ENCODE measurements around the gene CFAP300. TPM values are rescaled to one million over a fixed set of nuclear protein-coding genes. Genes with fewer than 3 reads are reported as not detected.

Gene CFAP300
- polyA plus RNA-seq, 1 of the 3 experiments (the other 2 are of a cell fraction) = 1.5 TPM

- no peak overlapping the region for H2AFZ ChIP-seq (ENCODE audit: low read depth)
- H4K20me1 ChIP-seq (ENCODE audit: insufficient read depth) = no peaks in the 10 kb centered on the region
- no peaks in the 10 kb centered on the region for H3K79me2 ChIP-seq (ENCODE audit: insufficient read depth)
- no peaks in the 10 kb centered on the region for H3K4me1 ChIP-seq (ENCODE audit: control insufficient read depth in 1 of 2, insufficient read depth in 2 of 2, low read depth in 1 of 2, low read length in 1 of 2)
- no peaks in the 10 kb centered on the region for H3K27me3 ChIP-seq (ENCODE audit: insufficient read depth)
- H3K27ac ChIP-seq (ENCODE audit: low read depth in 2 of 2, low read length in 1 of 2) = no peak overlapping the region
- TF ChIP-seq TEAD4 (IDR thresholded peaks at IDR 0.05; ENCODE audit: borderline replicate concordance, insufficient read depth) (no peak), GATA2 (CRISPR knock-in tag; IDR thresholded peaks at IDR 0.05) (no peak), TCF12 (IDR thresholded peaks at IDR 0.05) (no peak)
- no peak overlapping the region for H3K4me3 ChIP-seq (ENCODE audit: low read depth in 2 of 2, low read length in 1 of 2)
- ChIA-PET POLR2A (no interaction called here), CTCF (interaction anchor here (0.7 kb wide), 1 partner anchor 19 kb away, joined by 3 read pairs; no protein-coding TSS in a partner anchor)
- no peak overlapping the region for H3K9ac ChIP-seq
- no peaks in the 10 kb centered on the region for H3K9me3 ChIP-seq
- no peak for DNase-seq
- H3K9me2 ChIP-seq = no peaks in the 10 kb centered on the region
- H3K36me3 ChIP-seq (replicated peaks in 1 of 2; ENCODE audit: control insufficient read depth in 1 of 2, insufficient read depth in 2 of 2, low read length in 1 of 2) = no peaks in the 10 kb centered on the region
- H3K4me2 ChIP-seq = no peak overlapping the region
- H3F3A ChIP-seq (replicated peaks; ENCODE audit: insufficient read depth) = peaks cover 4% of the 10 kb centered on the region
These were observed 32.4 kb downstream of the CFAP300 start for GRCh38 chr11:102079625-102080024.

- Histone ChIP-seq H3K36me3 (replicated peaks in 1 of 2; ENCODE audit: control insufficient read depth in 1 of 2, insufficient read depth in 2 of 2, low read length in 1 of 2) (no peaks in the 10 kb centered on the region), H3F3A (replicated peaks; ENCODE audit: insufficient read depth) (peaks cover 4% of the 10 kb centered on the region), H3K4me3 (ENCODE audit: low read depth in 2 of 2, low read length in 1 of 2) (no peak overlapping the region), H3K27ac (ENCODE audit: low read depth in 2 of 2, low read length in 1 of 2) (peak overlapping the region in 1 of 2 experiments; percentile 25; a peak in 1 of 4 replicates), H3K4me2 (no peak overlapping the region; the same call in 1 of the 2 replicates), H3K9me2 (no peaks in the 10 kb centered on the region), H2AFZ (ENCODE audit: low read depth) (peak overlapping the region; percentile 82; the same call in 1 of the 2 replicates), H3K9ac (no peak overlapping the region), H3K27me3 (ENCODE audit: insufficient read depth) (no peaks in the 10 kb centered on the region), H3K79me2 (ENCODE audit: insufficient read depth) (no peaks in the 10 kb centered on the region), H3K9me3 (no peaks in the 10 kb centered on the region), H4K20me1 (ENCODE audit: insufficient read depth) (no peaks in the 10 kb centered on the region), H3K4me1 (ENCODE audit: control insufficient read depth in 1 of 2, insufficient read depth in 2 of 2, low read depth in 1 of 2, low read length in 1 of 2) (no peaks in the 10 kb centered on the region)
- TF ChIP-seq TCF12 (IDR thresholded peaks at IDR 0.05) (peak; percentile 27; the same call in 1 of the 2 replicates), CHD2 (IDR thresholded peaks at IDR 0.05; ENCODE audit: low read length, partially characterized antibody) (no peak)
- ChIA-PET POLR2A (no interaction called here), CTCF (no interaction called here)
- WGBS (ENCODE audit: low lambda C conversion rate) = 32% methylated on average over 7 of the region's 7 CpGs
- no peak for DNase-seq
These were observed 34.1 kb downstream of the CFAP300 start for GRCh38 chr11:102081313-102081712.

- Histone ChIP-seq H3K27ac (ENCODE audit: low read depth in 2 of 2, low read length in 1 of 2) (no peak overlapping the region), H3K9me2 (no peaks in the 10 kb centered on the region), H4K20me1 (ENCODE audit: insufficient read depth) (no peaks in the 10 kb centered on the region), H3K4me1 (ENCODE audit: control insufficient read depth in 1 of 2, insufficient read depth in 2 of 2, low read depth in 1 of 2, low read length in 1 of 2) (no peaks in the 10 kb centered on the region), H3K9ac (no peak overlapping the region), H2AFZ (ENCODE audit: low read depth) (no peak overlapping the region), H3K79me2 (ENCODE audit: insufficient read depth) (no peaks in the 10 kb centered on the region), H3K9me3 (no peaks in the 10 kb centered on the region), H3K4me3 (ENCODE audit: low read depth in 2 of 2, low read length in 1 of 2) (no peak overlapping the region), H3F3A (replicated peaks; ENCODE audit: insufficient read depth) (no peaks in the 10 kb centered on the region), H3K36me3 (replicated peaks in 1 of 2; ENCODE audit: control insufficient read depth in 1 of 2, insufficient read depth in 2 of 2, low read length in 1 of 2) (no peaks in the 10 kb centered on the region), H3K4me2 (no peak overlapping the region), H3K27me3 (ENCODE audit: insufficient read depth) (no peaks in the 10 kb centered on the region)
- WGBS (ENCODE audit: low lambda C conversion rate) = 70% methylated on average over 7 of the region's 7 CpGs
- no peak for TF ChIP-seq GABPA (IDR thresholded peaks at IDR 0.05; ENCODE audit: low read depth)
- TF ChIP-seq RAD21 (IDR thresholded peaks at IDR 0.05; ENCODE audit: low read length) = no peak
- TF ChIP-seq ZBTB33 (IDR thresholded peaks at IDR 0.05; ENCODE audit: borderline replicate concordance, low read depth) = no peak
- no peak for TF ChIP-seq ELF1 (IDR thresholded peaks at IDR 0.05)
- TF ChIP-seq YY1 (IDR thresholded peaks at IDR 0.05; ENCODE audit: low read depth) = no peak
- CTCF ChIA-PET = no interaction called here
- no peak for DNase-seq
- POLR2A ChIA-PET = no interaction called here
These were observed 38.8 kb downstream of the CFAP300 start for GRCh38 chr11:102085864-102086551.
